A549 (cell line): ENCODE measurements around the gene STAU1. TPM values are rescaled to one million over a fixed set of nuclear protein-coding genes. Genes with fewer than 3 reads are reported as not detected.

Experiments used
- ATAC-seq, 2 experiments: fragments of 200-7000 bp in 1 of 2; fragments of >200 bp in 1 of 2; cut with Nextera tagmentation in 1 of 2; cut with Tn5 transposase in 1 of 2; 3 replicates each; pipeline versions ENCODE4 v1.8.0 to v1.9.1; 2018 to 2020; ENCODE audit warnings: mild to moderate bottlenecking in 1 of 2, moderate library complexity in 1 of 2
- CTCF ChIA-PET: fragments of 300-600 bp; sonication (Branson Sonifier 250); formaldehyde crosslinking; extraction: SDS; loops from one replicate; lab custom pipeline; 2021; ENCODE audit warnings: antibody characterized with exemption, inconsistent platforms; lab: Yijun Ruan, JAX
- POLR2A ChIA-PET: fragments of 350-600 bp; formaldehyde crosslinking; extraction: SDS; loops from one replicate; lab custom pipeline; 2021; ENCODE audit warnings: antibody characterized with exemption, inconsistent platforms; lab: Yijun Ruan, JAX
- DNase-seq, 2 experiments: peaks; one replicate each; pipeline versions ENCODE4 v3.0.0 to v3.0.0-alpha.2; 2011 to 2016; ENCODE audit warnings: low read depth in 1 of 2, low spot score in 1 of 2
- FAIRE-seq: peaks from 2 replicates; lab custom pipeline; 2011; peaks lifted over from hg19 to GRCh38; lab: Jason Lieb, UNC
- H3K27ac ChIP-seq, 2 experiments: fragments of >200 bp; sonication (Bioruptor Twin); formaldehyde crosslinking; 3 replicates each; pipeline ENCODE4 v1.5.1; 2016 to 2017
- H3K4me1 ChIP-seq: fragments of >200 bp; sonication (Bioruptor Twin); formaldehyde crosslinking; 3 replicates; pipeline ENCODE4 v1.6.1; 2016
- H3K4me2 ChIP-seq: fragments of >200 bp; sonication (Bioruptor Twin); formaldehyde crosslinking; 3 replicates; pipeline ENCODE4 v1.6.1; 2016
- H3K4me3 ChIP-seq: fragments of >200 bp; sonication (Bioruptor Twin); formaldehyde crosslinking; 3 replicates; pipeline ENCODE4 v1.5.1; 2016
- H3K9me3 ChIP-seq: fragments of >200 bp; sonication (Bioruptor Twin); formaldehyde crosslinking; 3 replicates; pipeline ENCODE4 v1.6.1; 2016
- BHLHE40 ChIP-seq: IDR thresholded peaks from 2 replicates; pipeline ENCODE4 v1.6.1; 2012; ENCODE audit warnings: low read depth, low read length, inconsistent platforms
- CBX2 ChIP-seq: fragments of 200-600 bp; sonication (generic); IDR thresholded peaks from 2 replicates; pipeline ENCODE4 v1.6.1; 2016; ENCODE audit warnings: low read depth, mild to moderate bottlenecking, borderline replicate concordance
- CBX8 ChIP-seq: fragments of 200-600 bp; sonication (generic); IDR thresholded peaks from 2 replicates; pipeline ENCODE4 v1.6.1; 2016
- CHD4 ChIP-seq: fragments of 200-600 bp; sonication (generic); IDR thresholded peaks from 2 replicates; pipeline ENCODE4 v1.6.1; 2016; ENCODE audit warnings: antibody characterized with exemption, mild to moderate bottlenecking, borderline replicate concordance
- EHF ChIP-seq: fragments of 250-450 bp; sonication (Bioruptor Pico); IDR thresholded peaks from 2 replicates; pipeline ENCODE4 v1.5.0; 2020; ENCODE audit warnings: mild to moderate bottlenecking
- EHMT2 ChIP-seq: fragments of 200-600 bp; sonication (generic); IDR thresholded peaks from 2 replicates; pipeline ENCODE4 v1.6.1; 2016; ENCODE audit warnings: antibody characterized with exemption, low read depth, mild to moderate bottlenecking, moderate library complexity
- EP300 ChIP-seq, 2 experiments: fragments of >200 bp; sonication (Bioruptor Twin); formaldehyde crosslinking; IDR thresholded peaks; 2 replicates in 1 of 2; 3 replicates in 1 of 2; pipeline ENCODE4 v1.6.1; 2016 to 2017
- FOSB ChIP-seq: fragments of 250-450 bp; sonication (Bioruptor Pico); IDR thresholded peaks from 2 replicates; pipeline ENCODE4 v1.5.0; 2020; ENCODE audit warnings: mild to moderate bottlenecking, moderate library complexity
- HDAC2 ChIP-seq: fragments of 200-600 bp; sonication (generic); IDR thresholded peaks from 2 replicates; pipeline ENCODE4 v1.6.1; 2016
- HOXA7 ChIP-seq: fragments of 250-450 bp; sonication (Bioruptor Pico); IDR thresholded peaks from 2 replicates; pipeline ENCODE4 v1.5.0; 2020; ENCODE audit warnings: mild to moderate bottlenecking, moderate library complexity
- HOXB5 ChIP-seq: fragments of 250-450 bp; sonication (Bioruptor Pico); IDR thresholded peaks from 2 replicates; pipeline ENCODE4 v1.5.0; 2020; ENCODE audit warnings: mild to moderate bottlenecking, moderate library complexity
- MAFK ChIP-seq: fragments of 450-650 bp; IDR thresholded peaks from 2 replicates; pipeline ENCODE4 v1.6.1; 2014; ENCODE audit not compliant: partially characterized antibody
- MYC ChIP-seq: IDR thresholded peaks from 2 replicates; pipeline ENCODE4 v1.6.1; 2012; ENCODE audit warnings: mild to moderate bottlenecking, inconsistent platforms, low read length, improper control_type of control experiment, borderline replicate concordance
- NPAS2 ChIP-seq: fragments of 250-450 bp; sonication (Bioruptor Pico); IDR thresholded peaks from 2 replicates; pipeline ENCODE4 v1.8.0; 2022; ENCODE audit warnings: mild to moderate bottlenecking, moderate library complexity, borderline replicate concordance
- PHF8 ChIP-seq: fragments of 200-600 bp; sonication (generic); IDR thresholded peaks from 2 replicates; pipeline ENCODE4 v1.6.1; 2016; ENCODE audit warnings: low read depth, mild to moderate bottlenecking, antibody characterized with exemption, moderate library complexity, borderline replicate concordance
- POLR2AphosphoS2 ChIP-seq: conservative IDR thresholded peaks from 2 replicates; pipeline ENCODE4 v1.6.1; 2012; ENCODE audit warnings: low read length, improper control_type of control experiment, inconsistent platforms
- RCOR1 ChIP-seq: fragments of 150-350 bp; IDR thresholded peaks from 2 replicates; pipeline ENCODE4 v1.6.1; 2014; ENCODE audit warnings: antibody characterized with exemption, low read length, low read depth
- RFX5 ChIP-seq: fragments of 450-650 bp; IDR thresholded peaks from 2 replicates; pipeline ENCODE4 v1.7.1; 2014; ENCODE audit warnings: antibody characterized with exemption, mild to moderate bottlenecking, moderate library complexity
- SMC3 ChIP-seq: fragments of >200 bp; sonication (Bioruptor Twin); formaldehyde crosslinking; IDR thresholded peaks from 3 replicates; pipeline ENCODE4 v1.6.1; 2018; ENCODE audit warnings: inconsistent platforms
- SREBF2 ChIP-seq: fragments of 450-650 bp; IDR thresholded peaks from 2 replicates; pipeline ENCODE4 v1.6.1; 2014; ENCODE audit warnings: mild to moderate bottlenecking, moderate library complexity
- TP53 ChIP-seq: fragments of 250-450 bp; sonication (Bioruptor Pico); IDR thresholded peaks from 2 replicates; pipeline ENCODE4 v1.5.0; 2021; ENCODE audit warnings: mild to moderate bottlenecking, moderate library complexity
- ZC3H11A ChIP-seq: fragments of 450-650 bp; IDR thresholded peaks from 2 replicates; pipeline ENCODE4 v1.6.1; 2014; ENCODE audit warnings: antibody characterized with exemption, mild to moderate bottlenecking
- ZFP36 ChIP-seq: fragments of 450-650 bp; IDR thresholded peaks from 2 replicates; pipeline ENCODE4 v1.6.1; 2014; ENCODE audit warnings: borderline replicate concordance; ENCODE audit not compliant: partially characterized antibody
- WGBS: methylation state at CpG from one replicate; pipeline ENCODE4 v1.1.6; 2017; ENCODE audit errors: missing lambda C conversion rate; 5-methylcytosine and 5-hydroxymethylcytosine counted together
- polyA plus RNA-seq, 4 experiments: library from polyadenylated mRNA; depleted of rRNA in 3 of 4; stranded (reverse); fragments of >200 nt; fragmentation: RNase III in 1 of 4; extraction: RNeasy Plus Mini Kit Qiagen cat#74134 plus additional on column Dnase treatment in 1 of 4; gene quantifications; 2 replicates in 3 of 4; 3 replicates in 1 of 4; pipeline ENCODE4 v1.2.3, GENCODE V29; 2011 to 2017
- TF ChIP-seq, protein P1 (sequence below): fragments of 250-450 bp; sonication (Bioruptor Pico); IDR thresholded peaks from 2 replicates; pipeline ENCODE4 v1.5.0; 2020; ENCODE audit warnings: low read depth, mild to moderate bottlenecking, moderate library complexity
- TF ChIP-seq, protein P2 (sequence below): fragments of >200 bp; sonication (Bioruptor Twin); formaldehyde crosslinking; IDR thresholded peaks from 3 replicates; pipeline ENCODE4 v1.6.1; 2016
- TF ChIP-seq, protein P3 (sequence below): IDR thresholded peaks from 2 replicates; pipeline ENCODE4 v1.6.1; 2012; ENCODE audit warnings: low read depth, borderline replicate concordance
- TF ChIP-seq, protein P4 (sequence below): IDR thresholded peaks from 2 replicates; pipeline ENCODE4 v1.6.1; 2012

The STAU1 gene
- polyA plus RNA-seq, 2 of the 4 experiments (the other 2 are of a cell fraction): 64.0 to 74.7 TPM

DNA sequence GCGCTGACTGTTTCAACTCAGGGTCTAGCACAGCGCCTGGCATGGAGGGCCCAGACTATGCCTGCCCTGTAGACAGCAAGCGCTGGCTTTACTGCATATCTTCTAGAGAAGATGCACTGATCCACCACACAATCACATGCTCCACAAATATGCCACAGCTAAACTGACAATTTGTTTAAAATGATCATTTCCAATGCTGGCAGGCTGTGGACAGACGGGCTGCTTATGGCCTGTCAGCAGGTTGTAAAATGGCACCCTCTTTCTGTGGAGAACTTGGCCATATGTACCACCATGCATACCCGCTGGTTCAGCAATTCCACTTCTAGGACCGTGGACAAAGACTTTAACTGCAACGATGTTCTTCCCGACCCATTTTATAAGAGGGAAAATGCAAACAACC, 40.8 kb downstream of the STAU1 start:
- H3K4me2 ChIP-seq: no peak overlapping the region
- ATAC-seq: no peak
- H3K27ac ChIP-seq: no peak overlapping the region
- no peak overlapping the region for H3K4me3 ChIP-seq
- CTCF ChIA-PET: interaction anchor here (1.6 to 8.1 kb wide), 3 partner anchors 10 to 70 kb away, joined by 4 to 45 read pairs (median 17); no protein-coding TSS in a partner anchor
- no peaks in the 10 kb centered on the region for H3K9me3 ChIP-seq
- no peaks in the 10 kb centered on the region for H3K4me1 ChIP-seq
- no peak for FAIRE-seq
- TF ChIP-seq EHF (CRISPR knock-in tag) (no peak), SMC3 (no peak), ZFP36 (no peak), RCOR1 (no peak), POLR2AphosphoS2 (no peak), SREBF2 (no peak), MAFK (no peak), EHMT2 (no peak), HOXA7 (CRISPR knock-in tag) (no peak), PHF8 (no peak), CBX8 (no peak), MYC (no peak), HOXB5 (no peak), CHD4 (no peak), BHLHE40 (no peak)
- TF ChIP-seq, protein P1, sequence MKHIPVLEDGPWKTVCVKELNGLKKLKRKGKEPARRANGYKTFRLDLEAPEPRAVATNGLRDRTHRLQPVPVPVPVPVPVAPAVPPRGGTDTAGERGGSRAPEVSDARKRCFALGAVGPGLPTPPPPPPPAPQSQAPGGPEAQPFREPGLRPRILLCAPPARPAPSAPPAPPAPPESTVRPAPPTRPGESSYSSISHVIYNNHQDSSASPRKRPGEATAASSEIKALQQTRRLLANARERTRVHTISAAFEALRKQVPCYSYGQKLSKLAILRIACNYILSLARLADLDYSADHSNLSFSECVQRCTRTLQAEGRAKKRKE: no peak
- TF ChIP-seq, protein P2, sequence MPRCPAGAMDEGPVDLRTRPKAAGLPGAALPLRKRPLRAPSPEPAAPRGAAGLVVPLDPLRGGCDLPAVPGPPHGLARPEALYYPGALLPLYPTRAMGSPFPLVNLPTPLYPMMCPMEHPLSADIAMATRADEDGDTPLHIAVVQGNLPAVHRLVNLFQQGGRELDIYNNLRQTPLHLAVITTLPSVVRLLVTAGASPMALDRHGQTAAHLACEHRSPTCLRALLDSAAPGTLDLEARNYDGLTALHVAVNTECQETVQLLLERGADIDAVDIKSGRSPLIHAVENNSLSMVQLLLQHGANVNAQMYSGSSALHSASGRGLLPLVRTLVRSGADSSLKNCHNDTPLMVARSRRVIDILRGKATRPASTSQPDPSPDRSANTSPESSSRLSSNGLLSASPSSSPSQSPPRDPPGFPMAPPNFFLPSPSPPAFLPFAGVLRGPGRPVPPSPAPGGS: no peak
- TF ChIP-seq, all 56 proteins: peak for 0
- DNase-seq: no peak
- POLR2A ChIA-PET: no interaction called here
- WGBS: 94% methylated on average over 8 of the region's 8 CpGs

DNA sequence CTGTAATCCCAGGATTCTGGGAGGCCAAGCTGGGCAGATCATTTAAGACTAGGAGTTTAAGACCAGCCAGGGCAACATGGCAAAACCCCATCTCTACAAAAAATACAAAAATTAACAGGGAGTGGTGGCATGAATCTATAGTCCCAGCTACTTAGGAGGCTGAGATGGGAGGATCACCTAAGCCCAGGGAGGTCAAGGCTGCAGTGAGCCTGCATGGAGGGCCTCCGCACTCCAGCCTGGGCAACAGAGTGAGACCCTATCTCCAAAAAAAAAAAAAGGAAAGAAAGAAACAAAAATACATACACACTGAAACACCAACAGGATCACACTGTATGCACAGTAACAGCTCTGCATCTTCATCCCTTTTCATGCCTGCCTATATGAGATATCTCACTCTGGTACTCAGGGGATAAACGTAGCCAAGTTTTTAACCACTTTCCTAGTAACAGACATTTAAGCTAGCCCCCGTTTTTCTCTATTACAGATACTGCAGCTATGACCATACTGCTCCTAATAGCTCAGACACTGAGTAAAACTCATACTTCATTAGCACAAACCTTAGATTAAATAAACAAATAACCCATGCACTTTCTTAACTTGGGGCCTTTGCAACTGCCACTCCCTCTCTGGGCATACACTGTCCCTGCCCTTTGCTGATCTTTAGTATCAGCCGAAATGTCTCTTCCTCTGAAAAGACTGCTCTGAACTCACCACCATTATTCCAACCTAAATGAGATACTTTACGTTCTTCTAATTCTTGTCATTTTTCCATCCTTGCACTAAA, 41.5 kb downstream of the STAU1 start:
- 94% methylated on average over 5 of the region's 5 CpGs for WGBS
- Histone ChIP-seq H3K4me2 (no peak overlapping the region), H3K27ac (no peak overlapping the region), H3K4me3 (no peak overlapping the region), H3K4me1 (no peaks in the 10 kb centered on the region), H3K9me3 (no peaks in the 10 kb centered on the region)
- ChIA-PET CTCF (interaction anchor here (1.6 to 8.1 kb wide), 3 partner anchors 10 to 71 kb away, joined by 4 to 45 read pairs (median 17); no protein-coding TSS in a partner anchor), POLR2A (no interaction called here)
- no peak for ATAC-seq
- no peak for DNase-seq
- TF ChIP-seq RFX5 (no peak), CBX2 (no peak), NPAS2 (no peak), ZC3H11A (no peak), FOSB (CRISPR knock-in tag) (no peak), SMC3 (no peak), HDAC2 (no peak), TP53 (no peak), EP300 (IDR thresholded peaks at IDR 0.05) (no peak), HOXB5 (no peak)
- TF ChIP-seq, protein P3, sequence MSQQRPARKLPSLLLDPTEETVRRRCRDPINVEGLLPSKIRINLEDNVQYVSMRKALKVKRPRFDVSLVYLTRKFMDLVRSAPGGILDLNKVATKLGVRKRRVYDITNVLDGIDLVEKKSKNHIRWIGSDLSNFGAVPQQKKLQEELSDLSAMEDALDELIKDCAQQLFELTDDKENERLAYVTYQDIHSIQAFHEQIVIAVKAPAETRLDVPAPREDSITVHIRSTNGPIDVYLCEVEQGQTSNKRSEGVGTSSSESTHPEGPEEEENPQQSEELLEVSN: no peak
- TF ChIP-seq, protein P4, sequence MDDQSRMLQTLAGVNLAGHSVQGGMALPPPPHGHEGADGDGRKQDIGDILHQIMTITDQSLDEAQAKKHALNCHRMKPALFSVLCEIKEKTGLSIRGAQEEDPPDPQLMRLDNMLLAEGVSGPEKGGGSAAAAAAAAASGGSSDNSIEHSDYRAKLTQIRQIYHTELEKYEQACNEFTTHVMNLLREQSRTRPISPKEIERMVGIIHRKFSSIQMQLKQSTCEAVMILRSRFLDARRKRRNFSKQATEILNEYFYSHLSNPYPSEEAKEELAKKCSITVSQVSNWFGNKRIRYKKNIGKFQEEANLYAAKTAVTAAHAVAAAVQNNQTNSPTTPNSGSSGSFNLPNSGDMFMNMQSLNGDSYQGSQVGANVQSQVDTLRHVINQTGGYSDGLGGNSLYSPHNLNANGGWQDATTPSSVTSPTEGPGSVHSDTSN: no peak
- no peak for FAIRE-seq
